SK-MEL-5 (cell line): Measurements from ENCODE around the gene EFEMP2. TPM values are rescaled to one million over a fixed set of nuclear protein-coding genes. Genes with fewer than 3 reads are reported as not detected.
A peak's percentile ranks its signal among the peaks of the same experiment; 100 is the strongest.
"Not testable (repeated sequence)": the region's sequence is repeated elsewhere in the genome, so short reads cannot be mapped to it uniquely, and the experiment has no call there.

Source experiments
- DNase-seq: peaks from one replicate; pipeline ENCODE4 v3.0.0-alpha.2; 2016; ENCODE audit warnings: low read depth, low spot score
- in situ Hi-C: cut with HindIII; loops from 2 replicates; pipeline ENCODE4 v1.10.0; 2016; ENCODE audit warnings: low sequenced_read_pairs, high pct_unique_total_duplicates, low pct_unique_long_range_greater_than_20kb
- total RNA-seq: library from RNA; depleted of rRNA; stranded (reverse); fragments of >200 nt; shearing (Covaris generic); gene quantifications from 2 replicates; pipeline ENCODE4 v1.2.3, GENCODE V29; 2014

The EFEMP2 gene
- total RNA-seq, 1 experiment from 2014 or later: 0.55 TPM

- no peak for DNase-seq
- in situ Hi-C loops: no loop called here
Observed at GRCh38 chr11:65852508-65853245, 19.9 kb downstream of the EFEMP2 start.

GRCh38 chr11:65851811-65852507 is 20.6 kb downstream of the EFEMP2 start:
- in situ Hi-C loops: no loop called here

GRCh38 chr11:65851083-65851579 is 21.5 kb downstream of the EFEMP2 start:
- peak; percentile 52 for DNase-seq
- in situ Hi-C loops: no loop called here

More at GRCh38 chr11:65851811-65852507, 20.6 kb downstream of the EFEMP2 start:
- DNase-seq: no peak

GRCh38 chr11:65850217-65851082 is 22.1 kb downstream of the EFEMP2 start:
- no peak for DNase-seq
- in situ Hi-C loops: no loop called here

GRCh38 chr11:65849771-65850216 is 22.8 kb downstream of the EFEMP2 start:
- in situ Hi-C loops: no loop called here
- no peak for DNase-seq

- DNase-seq: no peak
- in situ Hi-C loops: no loop called here
Observed at GRCh38 chr11:65849366-65849765, 23.2 kb downstream of the EFEMP2 start.

GRCh38 chr11:65848693-65849092 is 23.9 kb downstream of the EFEMP2 start:
- in situ Hi-C loops, DNase-seq: not testable (repeated sequence)

GRCh38 chr11:65847746-65848145 is 24.9 kb downstream of the EFEMP2 start:
- in situ Hi-C loops: no loop called here
- no peak for DNase-seq

- in situ Hi-C loops: no loop called here
- no peak for DNase-seq
Observed at GRCh38 chr11:65844231-65844872, 28.2 kb downstream of the EFEMP2 start.

GRCh38 chr11:65843811-65844210 is 28.8 kb downstream of the EFEMP2 start:
- no peak for DNase-seq
- in situ Hi-C loops: no loop called here

GRCh38 chr11:65842144-65842543 is 30.5 kb downstream of the EFEMP2 start:
- in situ Hi-C loops: no loop called here
- no peak for DNase-seq

GRCh38 chr11:65834202-65834601 is 38.4 kb downstream of the EFEMP2 start:
- in situ Hi-C loops: no loop called here
- no peak for DNase-seq

GRCh38 chr11:65833297-65834030 is 39.1 kb downstream of the EFEMP2 start, which contains the start of gene SNX32:
Gene SNX32 (plus strand): TSS chr11:65833963. CDS start chr11:65834066, 103 bp downstream.
- peak; percentile 86 for DNase-seq

GRCh38 chr11:65832231-65832630 is 40.4 kb downstream of the EFEMP2 start:
- DNase-seq, in situ Hi-C loops: not testable (repeated sequence)

More at GRCh38 chr11:65833297-65834030, 39.1 kb downstream of the EFEMP2 start, which contains the start of gene SNX32:
- in situ Hi-C loops: no loop called here

GRCh38 chr11:65829459-65829858 is 43.1 kb downstream of the EFEMP2 start:
- DNase-seq: no peak
- in situ Hi-C loops: no loop called here

GRCh38 chr11:65826984-65827735 is 45.4 kb downstream of the EFEMP2 start:
- in situ Hi-C loops: no loop called here
- peak; percentile 31 for DNase-seq
